Liver (tissue), 3 donors: ENCODE results near the gene GUCY2D.

ENCODE experiments used
- CTCF ChIP-seq: fragments of 150-350 bp; IDR thresholded peaks from 2 replicates; pipeline ENCODE4 v1.5.1; 2017; ENCODE audit warnings: improper control_type of control experiment, low read depth, low read length; ENCODE audit not compliant: missing input control
- EGR1 ChIP-seq, 2 donors: IDR thresholded peaks; 2 replicates each; pipeline ENCODE4 v1.6.1; 2016 to 2018; ENCODE audit warnings: antibody characterized with exemption in 2 of 2, low read depth in 2 of 2
- GABPA ChIP-seq, 2 donors: IDR thresholded peaks in 1 of 2; conservative IDR thresholded peaks in 1 of 2; 2 replicates each; pipeline ENCODE4 v1.6.1; 2016; ENCODE audit warnings: antibody characterized with exemption in 2 of 2, mild to moderate bottlenecking in 1 of 2, moderate library complexity in 1 of 2
- RAD21 ChIP-seq, 2 donors: IDR thresholded peaks; 2 replicates each; pipeline ENCODE4 v1.6.1; 2016; ENCODE audit warnings: antibody characterized with exemption in 2 of 2, mild to moderate bottlenecking in 2 of 2
- TF ChIP-seq, protein P1 (sequence below): IDR thresholded peaks from 2 replicates; pipeline ENCODE4 v1.6.1; 2016; ENCODE audit warnings: antibody characterized with exemption
- donor health status: healthy.
- donor health status: healthy.

GRCh38 chr17:8002721-8003593, 542 bp downstream of the GUCY2D start:
- TF ChIP-seq CTCF (no peak), EGR1 (IDR thresholded peaks at IDR 0.05; ENCODE audit: low read depth in 2 of 2) (no peak), GABPA (IDR thresholded peaks at IDR 0.05 in 1 of 2, conservative IDR thresholded peaks at IDR 0.05 in 1 of 2) (no peak), RAD21 (IDR thresholded peaks at IDR 0.05) (no peak)
- TF ChIP-seq, protein P1, sequence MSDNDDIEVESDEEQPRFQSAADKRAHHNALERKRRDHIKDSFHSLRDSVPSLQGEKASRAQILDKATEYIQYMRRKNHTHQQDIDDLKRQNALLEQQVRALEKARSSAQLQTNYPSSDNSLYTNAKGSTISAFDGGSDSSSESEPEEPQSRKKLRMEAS, result no peak
